K562 (cell line): ENCODE data around the gene TAS2R40. TPM values are rescaled to one million over a fixed set of nuclear protein-coding genes. Genes with fewer than 3 reads are reported as not detected.

Source experiments
- ATAC-seq: fragments of 200-7000 bp; cut with Tn5 transposase; 3 replicates; pipeline ENCODE4 v1.9.1; 2020; ENCODE audit warnings: moderate library complexity
- BruUV-seq: library from RNA; stranded (reverse); fragments of 400-500 nt; replicated peaks from 2 replicates; lab custom pipeline; 2021; lab: Mats Ljungman, UMichigan
- CTCF ChIA-PET: fragments of 300-600 bp; formaldehyde crosslinking; extraction: SDS; loops from one replicate; lab custom pipeline; 2021; ENCODE audit warnings: low intra/inter-chr PET ratio; lab: Yijun Ruan, JAX
- POLR2A ChIA-PET: fragments of 300-600, 350-650 bp; sonication (Branson Sonifier 250); formaldehyde crosslinking; extraction: SDS; loops from one replicate; lab custom pipeline; 2021; ENCODE audit warnings: antibody characterized with exemption, inconsistent platforms; lab: Yijun Ruan, JAX
- DNase-seq, 4 experiments: peaks; one replicate each; pipeline versions ENCODE4 v3.0.0 to v3.0.0-alpha.2; 2011 to 2018; ENCODE audit warnings: low spot score in 3 of 4, mixed read lengths in 3 of 4; ENCODE audit errors: extremely low read depth in 1 of 4
- FAIRE-seq: peaks from 2 replicates; lab custom pipeline; 2011; peaks lifted over from hg19 to GRCh38; lab: Jason Lieb, UNC
- H2AFZ ChIP-seq: 2 replicates; pipeline ENCODE4 v1.6.0; 2011; ENCODE audit warnings: low read depth, low read length, control low read depth, inconsistent platforms
- H3K27ac ChIP-seq: fragments of 200-600 bp; 3 replicates; pipeline ENCODE4 v1.8.0; 2011; ENCODE audit warnings: low read depth, mild to moderate bottlenecking, control low read depth, inconsistent platforms, low read length, moderate library complexity, mixed read lengths; ENCODE audit errors: extremely low read depth
- H3K27me3 ChIP-seq, 2 experiments: fragments of 300-600 bp in 1 of 2; 2 replicates in 1 of 2; 3 replicates in 1 of 2; pipeline versions ENCODE4 v1.6.0 to v1.8.0; 2011; ENCODE audit warnings: inconsistent platforms in 2 of 2, low read length in 2 of 2, mild to moderate bottlenecking in 1 of 2, mixed read lengths in 1 of 2, moderate library complexity in 1 of 2; ENCODE audit not compliant: control insufficient read depth in 2 of 2, insufficient read depth in 2 of 2
- H3K36me3 ChIP-seq: fragments of 300-600 bp; 3 replicates; pipeline ENCODE4 v1.8.0; 2011; ENCODE audit warnings: mild to moderate bottlenecking, low read length, inconsistent platforms; ENCODE audit not compliant: control insufficient read depth, insufficient read depth
- H3K4me1 ChIP-seq, 2 experiments: fragments of 200-600 bp in 1 of 2; replicated peaks in 1 of 2; 2 replicates in 1 of 2; 3 replicates in 1 of 2; pipeline versions ENCODE4 v1.5.1 to v1.8.0; 2011; ENCODE audit warnings: inconsistent platforms in 2 of 2, low read length in 2 of 2, mild to moderate bottlenecking in 1 of 2, mixed read lengths in 1 of 2, moderate library complexity in 1 of 2; ENCODE audit not compliant: control insufficient read depth in 2 of 2, insufficient read depth in 2 of 2
- H3K4me2 ChIP-seq: 2 replicates; pipeline ENCODE4 v1.6.1; 2011; ENCODE audit warnings: low read length, control low read depth, inconsistent platforms, mixed read lengths; ENCODE audit not compliant: insufficient read depth
- H3K4me3 ChIP-seq: fragments of 200-600 bp; sonication (generic), shearing (Covaris generic); 2 replicates; pipeline ENCODE4 v1.5.1; 2016; ENCODE audit warnings: control low read depth, inconsistent platforms
- H3K79me2 ChIP-seq: fragments of 200-600 bp; 3 replicates; pipeline ENCODE4 v1.8.0; 2011; ENCODE audit warnings: low read length, inconsistent platforms; ENCODE audit not compliant: control insufficient read depth, insufficient read depth
- H3K9ac ChIP-seq, 2 experiments: 2 replicates each; pipeline versions ENCODE4 v1.6.0 to v1.6.1; 2011; ENCODE audit warnings: low read depth in 2 of 2, low read length in 2 of 2, control low read depth in 1 of 2, inconsistent platforms in 1 of 2, mild to moderate bottlenecking in 1 of 2, mixed read lengths in 1 of 2; ENCODE audit not compliant: insufficient read depth in 1 of 2
- H3K9me1 ChIP-seq: one replicate; pipeline ENCODE4 v1.6.0; 2011; ENCODE audit warnings: inconsistent platforms, mild to moderate bottlenecking, low read length, moderate library complexity; ENCODE audit not compliant: control insufficient read depth, insufficient read depth
- H3K9me3 ChIP-seq: replicated peaks from 2 replicates; pipeline ENCODE4 v1.5.1; 2011; ENCODE audit warnings: low read depth, low read length, inconsistent platforms; ENCODE audit not compliant: control insufficient read depth, insufficient read depth
- H4K20me1 ChIP-seq: replicated peaks from 2 replicates; pipeline ENCODE4 v1.6.1; 2011; ENCODE audit warnings: low read length, inconsistent platforms, mixed read lengths; ENCODE audit not compliant: control insufficient read depth, insufficient read depth
- ATF4 ChIP-seq: fragments of 450-650 bp; formaldehyde crosslinking; IDR thresholded peaks from 2 replicates; pipeline ENCODE4 v1.4.0; 2022; ENCODE audit warnings: mild to moderate bottlenecking, moderate library complexity
- CTBP1 ChIP-seq: fragments of 450-650 bp; IDR thresholded peaks from 2 replicates; pipeline ENCODE4 v1.6.1; 2016; ENCODE audit warnings: borderline replicate concordance
- GABPA ChIP-seq: fragments of 200-800 bp; sonication (Bioruptor generic); conservative IDR thresholded peaks from 2 replicates; pipeline ENCODE4 v1.6.1; 2016; ENCODE audit warnings: low read depth, missing genetic modification characterization, missing compliant biosample characterization
- GABPB1 ChIP-seq: sonication (generic); formaldehyde crosslinking; IDR thresholded peaks from 2 replicates; pipeline ENCODE4 v1.8.0; 2022; ENCODE audit warnings: mild to moderate bottlenecking, missing genetic modification reagents
- MNT ChIP-seq, 2 experiments: fragments of 450-650 bp; conservative IDR thresholded peaks; 2 replicates each; pipeline ENCODE4 v1.6.1; 2017; ENCODE audit warnings: mild to moderate bottlenecking in 2 of 2, moderate library complexity in 2 of 2
- NR2F6 ChIP-seq: fragments of 450-650 bp; formaldehyde crosslinking; IDR thresholded peaks from 2 replicates; pipeline ENCODE4 v1.4.0; 2020; ENCODE audit warnings: mild to moderate bottlenecking
- PCBP2 ChIP-seq: fragments of 200-400 bp; formaldehyde crosslinking; IDR thresholded peaks from 2 replicates; pipeline ENCODE4 v1.6.1; 2018; ENCODE audit warnings: low read length, low read depth, mild to moderate bottlenecking, moderate library complexity; ENCODE audit not compliant: poor library complexity, severe bottlenecking
- POU5F1 ChIP-seq: fragments of 150-350 bp; IDR thresholded peaks from 2 replicates; pipeline ENCODE4 v1.6.1; 2014; ENCODE audit warnings: borderline replicate concordance, low read length, low read depth, mild to moderate bottlenecking; ENCODE audit not compliant: partially characterized antibody
- TCF7L2 ChIP-seq: fragments of 150-350 bp; IDR thresholded peaks from 2 replicates; pipeline ENCODE4 v1.6.1; 2016; ENCODE audit warnings: low read depth, mild to moderate bottlenecking, low read length, moderate library complexity
- TFE3 ChIP-seq: fragments of 450-650 bp; formaldehyde crosslinking; IDR thresholded peaks from 2 replicates; pipeline ENCODE4 v1.4.0; 2020; ENCODE audit warnings: mild to moderate bottlenecking, mixed read lengths
- ZNF217 ChIP-seq: sonication (generic); formaldehyde crosslinking; IDR thresholded peaks from 2 replicates; pipeline ENCODE4 v1.8.0; 2022; ENCODE audit warnings: mild to moderate bottlenecking, missing genetic modification reagents
- ZNF830 ChIP-seq: fragments of 250-450 bp; sonication (Bioruptor Pico); IDR thresholded peaks from 2 replicates; pipeline ENCODE4 v1.5.0; 2021; ENCODE audit warnings: mild to moderate bottlenecking
- in situ Hi-C: fragments of 300-500 bp; cut with MboI; formaldehyde crosslinking; loops from 4 replicates; pipeline ENCODE4 v1.15.0; 2018; ENCODE audit warnings: inconsistent platforms, mixed read lengths
- intact Hi-C: fragments of 100-400 bp; cut with micrococcal nuclease; formaldehyde crosslinking; loops from 2 replicates; pipeline ENCODE4 v1.14.2; 2022
- polyA plus RNA-seq, 8 experiments: library from polyadenylated mRNA; depleted of rRNA in 4 of 8; stranded (reverse) in 5 of 8; unstranded in 3 of 8; fragments of >200 nt; fragmentation: Nextera tagmentation in 2 of 8; fragmentation: Illumina TruSeq in 1 of 8; extraction: Ambion mirVana in 2 of 8; extraction: Trizol in 1 of 8; gene quantifications; 2 replicates each; pipeline versions ENCODE4 v1.2.1 to v1.2.3, GENCODE V29; 2011 to 2014; ENCODE audit warnings: inconsistent platforms in 1 of 8, missing spikeins in 1 of 8
- total RNA-seq, 7 experiments: library from RNA; depleted of rRNA in 6 of 7; stranded (reverse); fragments of >200 nt in 6 of 7; fragmentation: Illumina TruSeq in 2 of 7; extraction: Trizol in 2 of 7; gene quantifications; 2 replicates each; pipeline versions ENCODE4 v1.2.1 to v1.2.3, GENCODE V29; 2011 to 2021; ENCODE audit warnings: low replicate concordance in 1 of 7
- TF ChIP-seq, protein P1 (sequence below): fragments of 450-650 bp; IDR thresholded peaks from 2 replicates; pipeline ENCODE4 v1.7.0; 2016; ENCODE audit warnings: borderline replicate concordance
- TF ChIP-seq, protein P2 (sequence below), 2 experiments: IDR thresholded peaks; 2 replicates each; pipeline ENCODE4 v1.6.1; 2011; ENCODE audit warnings: borderline replicate concordance in 1 of 2, control low read depth in 1 of 2, low read depth in 1 of 2, low read length in 1 of 2, mild to moderate bottlenecking in 1 of 2, mixed read lengths in 1 of 2, moderate library complexity in 1 of 2; ENCODE audit not compliant: insufficient read depth in 1 of 2, insufficient read length in 1 of 2, poor library complexity in 1 of 2, severe bottlenecking in 1 of 2; ENCODE audit errors: extremely low read depth in 1 of 2

Gene TAS2R40
- total and polyA plus RNA-seq, 9 of the 15 experiments (the other 6 are each of a cell fraction or from before 2014, with no cell fraction given), result not detected

DNA sequence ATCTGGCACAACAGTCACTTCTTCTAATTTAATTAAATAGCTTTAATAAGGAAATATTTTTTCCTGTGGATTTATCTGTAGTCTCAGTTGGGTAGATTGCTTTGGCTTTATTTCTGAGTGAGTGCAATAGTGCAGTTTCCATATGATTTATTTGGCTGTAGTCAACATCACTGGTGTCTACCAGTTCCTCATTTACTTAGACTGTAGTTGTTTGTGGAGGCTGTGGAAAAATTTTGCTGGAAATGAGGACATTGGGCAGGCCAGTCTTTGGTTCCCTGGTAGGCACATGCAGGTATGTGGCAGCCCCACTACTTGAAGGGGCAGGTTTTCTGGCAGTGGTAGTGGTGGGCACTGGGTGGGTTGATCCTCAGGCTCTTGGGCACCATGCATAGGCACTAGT is 15.5 kb downstream of the TAS2R40 start:
- no peak for FAIRE-seq
- H3K9me1 ChIP-seq, result no peaks in the 10 kb centered on the region
- in situ Hi-C loops (no loop called here), intact Hi-C loops (no loop called here)
- H3K4me3 ChIP-seq, result no peak overlapping the region
- no peak overlapping the region for H3K4me2 ChIP-seq
- ChIA-PET CTCF (no interaction called here), POLR2A (no interaction called here)
- no peak for DNase-seq
- peaks cover 3% of the 10 kb centered on the region for H3K9me3 ChIP-seq
- H3K27ac ChIP-seq, result no peak overlapping the region
- no peaks in the 10 kb centered on the region for H3K79me2 ChIP-seq
- no peak overlapping the region for H3K9ac ChIP-seq
- no peak for ATAC-seq
- no peaks in the 10 kb centered on the region for H3K4me1 ChIP-seq
- no TSS peak for BruUV-seq
- no peak overlapping the region for H2AFZ ChIP-seq
- no peaks in the 10 kb centered on the region for H3K27me3 ChIP-seq
- no peaks in the 10 kb centered on the region for H3K36me3 ChIP-seq
- H4K20me1 ChIP-seq, result no peaks in the 10 kb centered on the region
- TF ChIP-seq MNT (conservative IDR thresholded peaks at IDR 0.05), result no peak
- TF ChIP-seq ZNF830 (CRISPR knock-in tag), result no peak
- no peak for TF ChIP-seq ZNF217 (CRISPR knock-in tag)
- TF ChIP-seq, protein P1, sequence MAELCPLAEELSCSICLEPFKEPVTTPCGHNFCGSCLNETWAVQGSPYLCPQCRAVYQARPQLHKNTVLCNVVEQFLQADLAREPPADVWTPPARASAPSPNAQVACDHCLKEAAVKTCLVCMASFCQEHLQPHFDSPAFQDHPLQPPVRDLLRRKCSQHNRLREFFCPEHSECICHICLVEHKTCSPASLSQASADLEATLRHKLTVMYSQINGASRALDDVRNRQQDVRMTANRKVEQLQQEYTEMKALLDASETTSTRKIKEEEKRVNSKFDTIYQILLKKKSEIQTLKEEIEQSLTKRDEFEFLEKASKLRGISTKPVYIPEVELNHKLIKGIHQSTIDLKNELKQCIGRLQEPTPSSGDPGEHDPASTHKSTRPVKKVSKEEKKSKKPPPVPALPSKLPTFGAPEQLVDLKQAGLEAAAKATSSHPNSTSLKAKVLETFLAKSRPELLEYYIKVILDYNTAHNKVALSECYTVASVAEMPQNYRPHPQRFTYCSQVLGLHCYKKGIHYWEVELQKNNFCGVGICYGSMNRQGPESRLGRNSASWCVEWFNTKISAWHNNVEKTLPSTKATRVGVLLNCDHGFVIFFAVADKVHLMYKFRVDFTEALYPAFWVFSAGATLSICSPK, result no peak
- no peak for TF ChIP-seq GABPB1 (CRISPR knock-in tag)
- TF ChIP-seq TCF7L2, result no peak
- no peak for TF ChIP-seq TFE3
- TF ChIP-seq ATF4 (CRISPR knock-in tag), result no peak
- TF ChIP-seq, protein P2, sequence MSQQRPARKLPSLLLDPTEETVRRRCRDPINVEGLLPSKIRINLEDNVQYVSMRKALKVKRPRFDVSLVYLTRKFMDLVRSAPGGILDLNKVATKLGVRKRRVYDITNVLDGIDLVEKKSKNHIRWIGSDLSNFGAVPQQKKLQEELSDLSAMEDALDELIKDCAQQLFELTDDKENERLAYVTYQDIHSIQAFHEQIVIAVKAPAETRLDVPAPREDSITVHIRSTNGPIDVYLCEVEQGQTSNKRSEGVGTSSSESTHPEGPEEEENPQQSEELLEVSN (IDR thresholded peaks at IDR 0.05; ENCODE audit: borderline replicate concordance in 1 of 2, extremely low read depth in 1 of 2, insufficient read depth in 1 of 2, insufficient read length in 1 of 2, low read depth in 1 of 2, low read length in 1 of 2, poor library complexity in 1 of 2, severe bottlenecking in 1 of 2), result no peak
- TF ChIP-seq PCBP2, result no peak
- no peak for TF ChIP-seq NR2F6 (CRISPR knock-in tag)
- TF ChIP-seq CTBP1, result no peak
- TF ChIP-seq GABPA (tag), result no peak
- no peak for TF ChIP-seq POU5F1
